Stimulated activated CD8-positive, alpha-beta memory T cell treated with anti-CD3 and anti-CD28 coated beads, Interleukin-15, amount 100 ng/mL, for 24 hours (primary cell): Measurements from ENCODE around the gene HGFAC.

ENCODE experiments used
- DNase-seq: peaks from one replicate; pipeline ENCODE4 v3.0.0-alpha.2; 2020; ENCODE audit warnings: low read depth

Gene HGFAC

DNA sequence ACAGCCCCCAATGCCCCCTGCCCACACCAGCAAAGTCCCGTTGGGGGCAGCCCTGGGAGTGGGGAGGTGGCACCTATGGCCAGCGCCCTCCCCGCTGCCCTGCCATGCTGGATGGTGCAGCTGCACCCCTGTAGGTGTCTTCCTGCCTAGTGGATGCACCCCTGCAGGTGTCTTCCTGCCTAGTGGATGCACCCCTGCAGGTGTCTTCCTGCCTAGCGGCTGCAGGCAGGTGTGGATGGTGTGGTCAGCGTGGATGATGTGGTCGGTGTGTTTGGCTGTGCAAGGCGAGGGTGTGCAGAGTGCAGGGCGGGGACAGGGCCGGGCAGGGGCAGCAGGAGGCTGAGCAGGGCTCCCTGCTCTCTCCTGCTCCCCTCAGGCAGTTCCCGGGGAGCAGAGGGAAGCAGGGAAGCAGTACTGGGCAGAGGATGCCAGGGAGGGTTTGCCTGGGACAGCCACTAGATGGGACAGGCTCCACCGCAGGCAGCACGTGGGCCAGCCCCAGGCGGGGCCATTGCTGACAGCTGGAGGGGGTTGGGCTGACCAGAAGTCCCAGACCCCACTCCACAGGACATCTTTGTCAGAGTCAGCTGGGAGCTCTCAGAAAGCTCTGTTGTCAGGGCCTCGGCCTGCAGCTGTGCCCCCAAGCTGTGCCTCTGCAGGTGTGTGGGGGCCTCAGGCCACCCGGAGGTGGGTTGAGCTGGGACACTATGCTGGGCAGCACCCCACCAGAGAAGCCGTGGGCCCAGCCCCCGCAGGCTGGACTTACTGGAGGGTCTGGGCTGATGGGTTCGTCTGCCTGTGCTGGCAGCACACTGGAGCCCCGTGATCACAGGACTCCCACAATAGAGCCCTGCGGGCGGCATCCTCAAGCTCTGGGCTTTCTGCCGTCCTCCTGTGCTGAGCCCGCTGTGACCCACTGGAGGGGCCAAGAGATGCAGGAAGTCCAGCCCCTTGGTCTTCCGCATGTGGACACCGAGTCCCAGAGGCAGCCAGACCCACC is 45.1 kb downstream of the HGFAC start:
- no peak for DNase-seq

DNA sequence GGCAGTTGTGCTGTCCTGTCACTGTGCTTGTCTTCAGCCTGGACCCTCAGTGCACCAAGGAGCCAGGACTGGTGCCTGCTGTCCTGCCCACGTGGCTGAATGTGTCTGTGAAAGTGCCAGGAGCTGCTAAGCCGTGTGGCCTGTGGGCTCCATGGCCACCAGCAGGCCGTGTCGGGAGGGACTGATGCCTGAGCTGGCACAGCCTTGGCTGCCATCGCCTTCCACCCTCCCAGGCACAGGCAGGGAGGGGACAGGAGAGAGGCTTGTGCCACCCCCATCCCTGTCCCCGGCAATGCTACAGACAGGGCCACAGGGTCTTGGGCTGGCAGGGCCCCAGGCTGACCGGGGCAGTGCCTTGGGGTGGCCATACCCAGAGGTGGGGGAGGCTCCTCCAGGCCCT is 46.1 kb downstream of the HGFAC start:
- no peak for DNase-seq

DNA sequence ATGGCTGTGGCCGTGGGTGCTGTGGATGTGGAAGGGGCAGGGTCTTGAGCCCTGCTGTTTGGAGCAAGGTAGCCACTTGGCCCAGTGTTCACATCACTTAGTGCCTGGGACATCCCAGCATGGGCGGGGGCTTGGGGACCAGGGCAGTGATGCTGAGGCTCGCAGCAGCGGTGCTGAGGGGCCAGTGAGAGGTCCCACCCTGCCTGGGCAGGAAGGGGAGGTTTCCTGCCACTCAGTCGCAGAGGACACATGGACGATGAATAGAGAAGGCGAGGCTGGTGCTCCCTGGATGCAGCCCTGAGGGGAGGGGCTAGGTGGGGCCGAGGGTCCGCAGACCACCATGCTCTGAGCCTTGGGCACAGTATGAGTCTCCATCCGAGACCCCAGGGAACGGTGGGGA is 47.1 kb downstream of the HGFAC start:
- no peak for DNase-seq

DNA sequence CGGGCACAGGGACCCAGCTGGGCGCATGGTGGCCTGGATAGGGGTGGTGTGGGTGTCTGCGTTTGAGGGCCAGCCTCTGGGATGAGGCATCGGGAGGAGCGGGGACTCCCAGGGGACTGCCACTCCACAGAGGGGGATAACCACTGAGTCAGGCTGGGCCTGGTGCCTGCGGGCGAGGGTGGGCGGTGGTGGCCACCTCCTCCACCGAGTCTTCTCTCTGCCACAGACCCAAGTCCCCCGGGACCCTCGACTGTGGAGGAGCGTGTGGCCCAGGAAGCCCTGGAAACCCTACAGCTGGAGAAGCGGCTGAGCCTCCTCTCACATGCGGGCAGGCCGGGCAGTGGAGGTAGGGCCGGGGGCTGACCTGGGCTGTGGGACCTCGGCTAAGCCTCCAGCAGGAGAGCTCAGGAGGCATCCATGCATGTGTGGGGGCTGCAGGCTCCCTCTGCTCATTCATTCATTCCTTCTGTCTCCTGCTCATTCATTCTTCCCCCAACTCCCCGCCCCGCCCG is 47.7 kb downstream of the HGFAC start:
- no peak for DNase-seq

DNA sequence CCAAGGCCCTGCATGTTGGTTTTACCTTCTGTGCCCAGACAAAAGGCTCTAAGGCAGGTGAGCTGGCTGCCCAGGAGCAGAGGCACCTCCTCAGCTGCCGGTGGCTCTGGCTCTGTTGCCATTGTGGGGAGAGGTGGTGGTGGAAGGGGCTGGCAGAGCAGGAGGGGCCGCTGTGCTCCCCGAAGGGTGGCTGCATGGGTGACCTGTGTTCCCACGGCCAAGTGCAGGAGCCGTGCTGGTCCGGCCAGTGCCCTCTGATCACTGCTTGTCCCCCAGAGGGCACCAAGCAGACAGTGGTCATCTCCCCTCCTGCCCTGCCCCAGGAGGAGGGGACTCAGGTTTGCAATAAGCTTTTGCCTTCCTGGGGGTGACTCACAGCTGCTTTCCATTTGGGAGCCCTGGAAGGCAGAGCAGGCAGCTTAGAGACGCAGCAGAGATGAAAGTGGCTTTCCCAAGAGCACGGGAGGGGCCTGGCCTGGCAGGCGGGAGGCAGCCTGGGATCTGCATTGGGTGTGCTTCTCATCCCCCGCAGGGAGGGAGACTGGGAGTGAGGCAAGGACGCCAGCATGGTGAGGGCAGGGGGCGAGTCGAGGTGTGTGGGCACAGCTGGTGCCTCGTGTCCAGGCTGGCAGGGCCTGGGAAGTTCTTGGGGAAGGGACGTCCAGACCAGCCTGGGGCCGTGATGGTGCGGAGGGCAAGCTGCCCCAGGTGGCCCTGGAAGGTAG is 50.1 kb downstream of the HGFAC start:
- DNase-seq = no peak

DNA sequence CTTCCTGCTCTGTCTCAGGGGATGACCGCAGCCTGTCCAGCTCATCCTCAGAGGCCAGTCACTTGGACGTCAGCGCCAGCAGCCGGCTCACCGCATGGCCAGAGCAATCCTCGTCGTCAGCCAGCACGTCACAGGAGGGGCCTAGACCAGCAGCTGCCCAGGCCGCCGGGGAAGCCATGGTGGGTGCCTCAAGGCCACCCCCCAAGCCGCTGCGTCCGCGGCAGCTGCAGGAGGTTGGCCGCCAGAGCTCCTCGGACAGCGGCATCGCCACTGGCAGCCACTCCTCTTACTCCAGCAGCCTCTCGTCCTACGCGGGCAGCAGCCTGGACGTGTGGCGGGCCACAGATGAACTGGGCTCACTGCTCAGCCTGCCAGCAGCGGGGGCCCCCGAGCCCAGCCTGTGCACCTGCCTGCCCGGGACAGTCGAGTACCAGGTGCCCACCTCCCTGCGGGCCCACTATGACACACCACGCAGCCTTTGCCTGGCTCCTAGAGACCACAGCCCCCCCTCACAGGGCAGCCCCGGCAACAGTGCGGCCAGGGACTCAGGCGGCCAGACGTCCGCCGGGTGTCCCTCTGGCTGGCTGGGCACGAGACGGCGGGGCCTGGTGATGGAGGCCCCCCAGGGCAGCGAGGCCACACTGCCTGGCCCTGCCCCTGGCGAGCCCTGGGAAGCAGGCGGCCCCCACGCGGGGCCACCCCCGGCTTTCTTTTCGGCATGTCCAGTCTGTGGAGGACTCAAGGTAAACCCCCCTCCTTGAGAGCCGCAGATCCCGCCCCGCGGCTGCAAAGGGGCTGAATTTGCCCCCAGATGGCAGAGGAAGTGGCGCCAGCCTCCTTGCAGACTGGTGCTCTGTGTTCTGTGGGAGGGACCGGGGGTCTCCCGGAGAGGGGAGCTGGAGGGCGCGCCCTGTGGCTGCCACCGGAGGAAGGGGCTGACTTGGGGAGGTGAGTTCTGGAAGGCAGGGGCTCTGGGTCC is 51.3 kb downstream of the HGFAC start:
- no peak for DNase-seq

DNA sequence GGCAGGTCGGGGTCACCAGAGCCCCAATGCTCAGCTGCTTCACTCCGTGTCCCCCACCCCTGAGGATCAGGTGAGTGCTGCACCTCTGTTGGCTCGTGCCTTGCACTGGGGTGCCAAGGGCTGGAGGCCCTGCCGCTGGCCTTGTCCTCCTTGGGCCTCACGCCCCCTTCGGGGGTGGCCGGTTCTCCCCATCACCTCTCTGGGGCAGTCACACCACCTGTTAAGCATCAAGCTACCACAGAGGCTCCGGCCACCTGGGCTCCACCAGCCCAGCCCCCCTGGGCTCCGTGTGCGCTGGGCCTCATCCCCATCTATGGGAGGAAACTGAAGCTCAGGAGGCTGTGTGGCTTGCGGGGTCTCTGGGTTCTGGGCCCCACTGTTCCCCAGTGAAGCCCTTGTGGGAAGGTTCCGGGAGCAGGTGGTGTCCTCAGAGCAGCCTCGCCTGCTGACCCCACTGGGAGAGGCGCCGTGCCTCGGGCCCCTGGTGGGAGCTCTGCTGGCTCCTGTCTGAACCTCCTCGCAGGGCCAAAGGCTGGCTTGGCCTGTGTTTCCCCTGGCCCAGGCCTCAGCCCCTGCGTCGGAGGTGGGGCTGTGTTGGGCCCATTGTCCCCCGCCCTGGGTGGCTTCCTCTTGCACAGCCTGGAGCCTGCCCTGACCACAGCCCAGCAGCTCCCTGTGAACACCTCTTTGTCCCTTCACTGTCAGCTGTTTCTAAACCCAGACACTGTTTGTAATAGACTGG is 52.1 kb downstream of the HGFAC start:
- DNase-seq = no peak

DNA sequence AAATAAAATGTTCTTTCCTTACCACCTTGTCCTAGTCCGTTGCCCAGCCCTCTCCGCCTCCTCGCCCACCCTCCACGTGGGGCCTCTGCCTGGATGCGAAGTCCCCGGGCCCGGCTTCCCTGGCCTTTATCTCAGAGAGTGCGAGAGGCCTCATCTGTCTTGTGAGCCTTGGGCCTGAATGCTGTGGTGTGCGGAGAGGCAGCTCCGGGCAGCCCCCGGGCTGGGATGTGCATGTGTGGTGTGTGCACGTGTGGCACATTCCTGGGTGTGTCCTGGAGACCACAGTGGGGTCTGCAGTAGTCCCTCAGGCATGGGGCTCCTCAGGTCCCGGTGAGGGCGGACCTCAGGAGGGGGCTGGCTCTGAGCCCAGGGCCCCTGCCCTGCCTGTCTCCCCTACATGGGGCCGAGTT is 52.7 kb downstream of the HGFAC start:
- no peak for DNase-seq

DNA sequence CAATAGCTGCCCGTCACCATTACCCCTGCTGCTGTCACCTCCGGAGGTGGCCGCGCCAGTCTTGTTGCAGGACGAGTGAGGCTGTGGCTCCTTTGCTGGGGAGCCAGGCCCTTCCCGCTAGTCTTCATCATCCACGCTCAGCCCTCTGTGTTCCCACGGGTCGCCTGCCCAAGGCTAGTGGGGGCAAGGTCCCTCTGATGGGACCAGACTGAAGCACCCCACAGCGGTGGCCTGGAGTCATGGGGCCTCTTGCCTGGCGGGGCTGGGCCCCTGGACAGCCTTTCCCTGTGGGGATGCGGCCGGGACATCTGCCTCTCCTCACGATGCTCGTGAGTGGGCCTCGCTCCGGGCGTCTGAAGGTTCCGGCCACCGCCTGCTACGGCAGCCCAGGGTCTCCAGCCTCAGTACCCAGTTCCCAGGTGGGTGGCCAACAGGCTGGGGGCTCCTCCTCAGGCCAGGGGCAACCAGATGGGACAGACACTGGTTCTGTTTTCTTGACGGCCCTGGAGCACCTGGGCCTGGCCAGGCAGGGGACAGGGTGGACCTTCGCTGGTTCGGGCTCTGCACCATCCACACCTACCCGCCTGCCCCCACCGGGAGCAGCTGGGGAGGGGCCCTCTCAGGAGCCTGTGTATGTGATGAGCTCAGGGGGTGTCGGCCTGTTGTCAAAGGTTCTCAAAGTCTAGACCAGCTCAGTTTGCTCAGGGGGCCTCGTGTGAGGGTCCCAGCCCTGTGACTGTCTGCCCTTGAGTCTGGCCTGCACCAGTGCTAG is 53.6 kb downstream of the HGFAC start:
- DNase-seq = no peak

DNA sequence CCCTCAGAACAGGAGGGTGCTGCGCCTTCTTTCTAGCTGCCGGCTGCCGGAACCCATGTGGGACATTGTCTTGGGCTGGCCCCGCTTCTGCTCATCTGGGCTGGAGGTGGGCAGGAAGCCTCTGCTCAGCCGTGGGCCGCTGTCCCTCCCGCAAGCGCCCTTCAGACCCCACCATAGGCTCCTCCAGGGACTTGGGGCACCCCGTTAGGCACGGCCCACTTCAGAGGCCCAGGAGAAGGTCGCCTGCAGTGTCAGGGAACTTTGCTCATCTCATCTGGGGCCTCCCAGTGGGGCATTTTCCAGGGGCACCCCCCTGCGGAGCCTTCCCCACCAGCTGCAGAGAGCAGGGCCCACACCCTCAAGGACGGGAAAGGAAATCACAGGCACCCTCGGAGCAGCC is 54.3 kb downstream of the HGFAC start:
- DNase-seq = no peak

DNA sequence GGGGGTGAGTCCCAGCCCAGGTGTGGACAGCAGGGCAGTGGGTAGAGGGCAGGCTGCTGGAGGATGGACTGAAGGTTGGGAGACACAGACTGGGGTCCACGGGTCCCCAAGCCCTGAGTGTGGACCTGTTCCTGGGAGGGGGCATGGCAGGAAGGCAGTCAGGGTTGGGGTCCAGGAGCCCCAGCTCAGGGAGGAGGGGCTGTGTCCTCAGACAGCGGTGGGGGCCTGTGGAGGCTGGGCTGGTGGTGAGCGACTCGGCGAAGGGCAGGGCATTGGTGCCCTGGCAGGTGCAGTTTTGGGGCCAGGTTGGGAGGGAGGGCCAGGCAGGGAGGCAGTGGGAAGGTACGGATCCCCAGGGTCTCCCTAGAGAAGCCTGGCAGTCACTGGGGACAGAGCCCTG is 55.3 kb downstream of the HGFAC start:
- no peak for DNase-seq

DNA sequence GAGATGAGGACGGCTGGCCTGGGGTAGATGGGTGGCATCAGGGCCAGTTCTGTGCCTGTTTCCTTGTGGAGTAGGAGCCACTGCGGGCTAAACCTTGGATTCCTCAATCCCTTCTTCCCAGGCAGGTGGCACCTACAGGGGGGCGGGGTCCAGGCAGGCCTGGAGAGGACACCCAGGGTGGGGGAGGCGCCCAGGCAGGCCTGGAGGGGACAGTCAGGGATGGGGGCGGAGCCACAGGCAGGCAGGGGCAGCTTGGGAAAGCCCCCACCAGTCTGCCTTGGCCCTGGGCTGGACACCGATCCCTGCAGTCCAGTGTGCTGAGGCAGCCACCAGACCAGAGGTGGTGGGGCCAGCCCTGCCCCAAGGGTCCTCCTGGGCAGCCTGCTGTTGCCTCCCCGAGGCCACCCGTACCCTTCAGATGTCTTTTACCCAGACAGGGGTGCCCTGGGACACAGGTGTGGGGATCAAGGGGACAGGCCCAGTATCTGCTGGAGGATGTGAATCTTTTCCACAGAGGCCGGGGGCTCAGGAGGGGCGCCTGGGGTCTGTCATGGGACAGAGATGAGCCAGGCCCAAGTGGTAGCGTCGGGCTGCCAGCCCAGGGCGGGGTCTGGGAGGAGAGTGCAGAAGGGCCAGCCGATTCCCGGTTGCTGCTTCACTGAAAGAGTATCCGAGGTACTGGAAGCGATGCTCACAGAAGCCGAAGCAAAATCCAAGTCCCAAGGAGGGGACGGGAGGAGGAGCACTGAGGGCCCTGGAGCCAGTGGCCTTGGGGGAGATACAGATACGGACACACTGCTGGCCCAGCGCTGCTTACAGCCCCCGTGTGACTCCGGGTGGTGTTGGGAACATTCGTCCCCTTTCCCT is 56.0 kb downstream of the HGFAC start:
- DNase-seq = no peak

DNA sequence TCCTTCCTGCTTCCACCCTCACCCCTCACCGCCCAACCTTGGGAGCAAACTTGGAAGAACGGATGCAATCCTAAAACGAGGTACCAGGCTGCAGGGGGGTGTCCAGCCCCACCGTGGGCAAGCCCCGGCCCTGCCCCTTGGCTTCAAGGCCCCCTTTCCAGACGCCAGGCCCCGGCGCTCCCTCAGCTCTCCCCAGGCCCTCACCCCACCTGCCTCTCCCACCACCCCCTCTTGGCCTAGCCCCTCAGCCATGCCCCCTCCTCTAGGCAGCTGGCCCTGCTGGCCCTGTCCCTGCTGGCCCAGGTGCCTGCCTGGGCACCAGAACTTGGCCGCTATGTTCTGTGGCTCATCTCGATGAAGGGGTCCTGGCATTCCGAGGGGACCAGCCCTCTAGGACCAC is 56.6 kb downstream of the HGFAC start:
- no peak for DNase-seq
